ENCODE measurements around the gene GKAP1. TPM values are rescaled to one million over a fixed set of nuclear protein-coding genes. Genes with fewer than 3 reads are reported as not detected.

GKAP1 gene
- 34.0 TPM for total RNA-seq

DNA sequence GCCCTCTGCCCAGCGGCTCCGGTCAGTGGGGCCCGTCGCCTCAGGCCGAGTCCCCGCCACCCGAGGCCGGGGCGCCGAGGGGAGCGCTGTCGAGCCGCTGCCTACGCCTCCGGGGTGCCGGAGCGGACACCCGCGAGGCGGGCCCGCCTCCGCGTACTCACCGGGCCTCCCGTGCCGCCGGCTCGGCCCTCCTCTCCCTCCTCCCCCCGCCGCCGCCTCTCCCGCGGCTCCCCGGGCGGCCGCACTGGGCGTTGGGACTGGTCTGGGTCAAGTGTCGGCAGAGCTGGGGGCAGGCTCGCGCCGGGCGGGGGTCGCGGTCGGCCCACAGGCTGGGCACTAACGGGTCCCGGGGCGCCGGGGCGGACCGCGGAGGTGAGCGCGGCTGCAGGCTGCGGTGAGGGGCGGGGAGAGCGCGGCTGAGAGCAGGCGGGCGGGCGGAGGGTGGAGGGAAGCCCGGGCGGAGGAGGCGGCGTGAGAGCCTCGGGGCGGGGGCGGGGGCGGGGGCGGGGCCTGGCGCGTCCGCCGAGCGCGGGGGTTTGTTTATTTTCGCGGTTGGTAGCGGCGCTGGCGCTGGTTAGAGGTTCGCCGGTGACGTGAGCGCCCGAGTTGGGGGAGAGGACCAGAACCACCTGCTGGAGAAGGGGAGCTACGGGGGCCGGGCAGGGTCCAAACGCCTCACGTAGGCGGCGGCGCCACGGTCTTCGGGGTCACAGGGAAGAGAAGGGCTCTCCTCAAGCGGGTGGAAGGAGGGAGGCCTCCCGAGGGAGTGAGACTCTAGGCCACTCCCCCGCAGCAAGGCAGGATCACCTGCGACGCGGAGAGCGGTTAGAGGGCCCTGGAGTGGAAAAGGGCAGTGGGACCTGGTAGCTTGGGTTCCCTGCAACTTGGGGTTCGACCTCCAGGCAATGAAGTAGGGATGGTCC, at the start of gene GKAP1:
Gene GKAP1, minus strand, starts transcription at position 414 of the 923 bp plus-strand sequence. CDS start 11,252 bp downstream, outside the sequence.

GRCh38 chr9:83707768-83708514, 109.6 kb downstream of the GKAP1 start, which contains the start of gene UBQLN1:
Gene UBQLN1 (minus strand): TSS chr9:83707958. CDS start chr9:83707679, 279 bp downstream.

Other genes starting within 250 kb of the GKAP1 start
- gene IDNK, start 194.6 kb downstream of the GKAP1 start, total RNA-seq: 3.5 TPM
- gene UBQLN1, start 109.8 kb downstream of the GKAP1 start, total RNA-seq: 197 TPM
- gene KIF27, start 103.7 kb upstream of the GKAP1 start, total RNA-seq: 26.2 TPM
- 776 TPM for gene HNRNPK, start 162.4 kb upstream of the GKAP1 start, total RNA-seq
- 22.7 TPM for gene RMI1, start 163.0 kb upstream of the GKAP1 start, total RNA-seq